ENCODE measurements around the gene SAC3D1.
A peak's percentile ranks its signal among the peaks of the same experiment; 100 is the strongest.
"Not testable (repeated sequence)": the region's sequence is repeated elsewhere in the genome, so short reads cannot be mapped to it uniquely, and the experiment has no call there.

Gene SAC3D1

DNA sequence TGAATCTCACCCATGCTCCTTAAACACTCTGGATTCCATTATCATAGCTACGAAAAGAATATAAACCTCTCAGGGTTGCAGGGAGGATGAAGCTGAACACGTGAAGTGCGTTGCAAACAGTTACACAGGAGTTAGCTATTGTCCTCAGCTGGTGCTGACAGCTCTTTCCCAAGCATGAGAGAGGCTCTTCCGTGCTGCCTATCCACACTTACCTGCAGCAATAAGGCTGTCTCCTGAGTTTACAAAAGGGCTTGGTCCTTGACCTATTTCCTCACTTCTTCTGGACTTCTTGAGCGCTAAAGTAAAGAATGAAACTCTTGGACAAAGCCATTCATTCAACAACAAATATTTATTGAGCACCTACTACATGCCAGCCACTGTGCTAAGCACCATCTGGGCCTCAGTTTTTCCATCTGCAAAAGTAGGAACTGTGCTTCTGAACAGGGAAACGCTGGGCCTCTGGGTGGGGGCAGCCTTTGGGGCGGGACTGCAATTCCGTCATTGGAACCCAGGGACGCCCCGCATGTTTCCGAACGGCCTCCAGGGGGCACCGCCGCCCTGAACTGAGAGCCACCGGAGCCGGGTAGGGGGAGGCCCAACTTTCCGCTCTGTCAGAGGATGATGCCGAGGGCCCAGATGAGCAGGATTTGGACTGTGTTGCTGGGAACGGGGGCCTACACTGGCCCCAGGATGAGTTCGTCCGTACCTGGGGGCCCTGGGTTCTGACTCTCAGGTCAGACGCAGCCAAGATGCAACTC lies 27.7 kb upstream of the SAC3D1 start:
- Mint-ChIP-seq H3K4me3 (peak overlapping the region; percentile 87 to 89), H3K4me1 (ENCODE audit: low read depth in 2 of 2) (peaks cover 19 to 23% of the 10 kb centered on the region in 2 donors), H3K9me3 (no peaks in the 10 kb centered on the region), H3K27ac (peak overlapping the region; percentile 94 to 95), H3K36me3 (ENCODE audit: insufficient read depth) (peaks cover 13% of the 10 kb centered on the region), H3K27me3 (no peaks in the 10 kb centered on the region)
- DNase-seq, result peak; percentile 87 to 90 (median 88)
- peak; percentile 84 for ATAC-seq (replicated peaks)

DNA sequence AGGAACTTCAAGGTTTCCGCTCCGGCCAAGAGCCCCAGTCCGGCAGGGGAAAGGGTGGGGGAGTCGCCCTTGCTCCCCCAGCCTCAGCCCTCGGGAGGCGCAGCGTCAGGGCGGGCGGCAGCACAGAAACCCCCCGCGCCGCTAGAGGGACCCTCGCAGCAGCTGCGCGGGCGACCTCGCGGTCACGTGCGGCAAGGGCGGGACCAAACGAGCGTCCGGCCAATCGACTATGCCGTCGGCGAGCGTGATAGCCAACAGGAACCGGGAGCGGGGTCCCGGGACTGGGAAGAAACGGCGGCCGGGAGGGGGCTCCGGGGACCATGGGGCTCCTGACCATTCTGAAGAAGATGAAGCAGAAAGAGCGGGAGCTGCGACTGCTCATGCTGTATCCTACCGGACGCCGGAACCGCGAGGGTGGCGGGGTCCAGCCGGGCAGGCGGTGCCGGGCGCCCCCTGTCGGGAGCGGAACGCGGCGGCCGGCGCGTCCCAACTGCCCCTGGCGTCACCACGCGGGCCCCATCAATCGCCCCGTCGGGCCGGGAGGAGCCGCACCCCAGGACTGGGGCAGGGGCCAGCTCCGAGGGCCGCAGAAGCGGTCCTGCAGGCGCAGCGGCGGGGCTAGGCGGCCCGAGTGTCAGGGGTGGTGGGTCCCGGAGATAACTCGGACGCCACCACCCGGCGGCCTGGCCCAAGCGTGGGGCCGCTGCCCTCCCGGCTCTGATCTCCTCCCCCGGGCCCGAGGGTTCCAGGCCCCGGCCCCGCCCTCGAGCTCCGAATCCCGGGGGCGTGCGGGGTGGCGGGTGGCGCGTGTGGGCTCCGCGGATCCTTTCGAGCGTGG lies 26.9 kb upstream of the SAC3D1 start, which contains the start of gene ARL2:
TSS of gene ARL2 (plus strand) at position 273 of the 838 bp plus-strand sequence. CDS start at position 321, 48 bp downstream.
- peak within 1 kb of the TSS; percentile 94 to 95 for H3K27ac Mint-ChIP-seq
- H3K36me3 Mint-ChIP-seq (ENCODE audit: insufficient read depth), result peaks cover 18% of the 10 kb centered on the region
- H3K9me3 Mint-ChIP-seq, result no peaks in the 10 kb centered on the region
- ATAC-seq (replicated peaks), result peak; percentile 76
- H3K4me3 Mint-ChIP-seq, result peak within 1 kb of the TSS; percentile 87 to 89
- H3K4me1 Mint-ChIP-seq (ENCODE audit: low read depth in 2 of 2), result peaks cover 19 to 23% of the 10 kb centered on the region in 2 donors
- H3K27me3 Mint-ChIP-seq, result no peaks in the 10 kb centered on the region
- DNase-seq, result peak; percentile 78 to 82 (median 80)

DNA sequence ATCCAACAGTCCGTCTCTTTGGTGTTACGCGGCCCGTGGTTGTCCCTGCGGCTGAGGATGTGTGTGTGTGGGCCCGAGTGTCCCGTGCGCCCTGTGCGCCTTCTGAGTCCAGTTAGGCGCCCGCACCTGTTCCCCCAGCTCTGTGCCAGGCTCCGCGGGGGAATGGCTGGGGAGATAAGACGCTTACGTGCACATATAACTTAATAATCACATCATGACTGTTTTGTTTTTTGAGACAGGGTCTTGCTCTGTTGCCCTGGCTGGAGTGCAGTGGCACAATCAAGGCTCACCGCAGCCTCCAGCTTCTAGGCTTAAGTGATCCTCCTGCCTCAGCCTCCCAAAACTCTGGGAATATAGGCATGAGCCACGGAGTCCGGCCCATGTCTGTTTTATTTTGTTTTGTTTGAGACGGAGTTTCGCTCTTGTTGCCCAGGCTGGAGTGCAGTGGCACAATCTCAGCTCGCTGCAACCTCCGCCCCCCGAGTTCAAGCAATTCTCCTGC lies 26.2 kb upstream of the SAC3D1 start:
- Mint-ChIP-seq H3K27ac (peak overlapping the region in 1 of 2 donors; percentile 74), H3K9me3 (no peaks in the 10 kb centered on the region), H3K27me3 (no peaks in the 10 kb centered on the region), H3K36me3 (ENCODE audit: insufficient read depth) (peaks cover 20% of the 10 kb centered on the region), H3K4me3 (peak overlapping the region; percentile 80 to 86), H3K4me1 (ENCODE audit: low read depth in 2 of 2) (peaks cover 19 to 23% of the 10 kb centered on the region in 2 donors)
- no peak for DNase-seq
- peak; percentile 0 for ATAC-seq (replicated peaks)

DNA sequence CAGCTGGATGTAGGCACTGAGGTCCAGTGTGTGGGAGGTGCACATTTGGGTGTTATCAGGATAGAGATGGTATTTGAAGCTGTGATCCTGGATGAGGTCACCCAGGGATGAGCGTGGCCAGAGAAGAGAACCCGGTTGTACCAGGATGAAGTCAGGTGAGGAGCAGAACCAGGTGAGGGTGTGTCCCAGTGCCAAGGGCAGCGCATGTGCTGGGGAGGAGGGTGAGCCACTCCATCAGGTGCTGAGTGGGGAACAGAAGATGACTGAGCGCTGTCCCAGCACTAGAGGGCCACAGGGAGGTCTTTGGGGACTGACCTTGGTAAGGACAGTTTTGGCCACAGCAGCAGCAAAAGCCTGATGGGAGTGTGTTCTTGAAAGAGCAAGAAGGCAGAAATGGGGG lies 24.3 kb upstream of the SAC3D1 start:
- H3K4me1 Mint-ChIP-seq (ENCODE audit: low read depth in 2 of 2), result peaks cover 19 to 23% of the 10 kb centered on the region in 2 donors
- H3K27me3 Mint-ChIP-seq, result no peaks in the 10 kb centered on the region
- H3K9me3 Mint-ChIP-seq, result no peaks in the 10 kb centered on the region
- peaks cover 23% of the 10 kb centered on the region for H3K36me3 Mint-ChIP-seq (ENCODE audit: insufficient read depth)
- no peak overlapping the region for H3K27ac Mint-ChIP-seq
- no peak for DNase-seq
- no peak for ATAC-seq (replicated peaks)
- H3K4me3 Mint-ChIP-seq, result no peak overlapping the region

DNA sequence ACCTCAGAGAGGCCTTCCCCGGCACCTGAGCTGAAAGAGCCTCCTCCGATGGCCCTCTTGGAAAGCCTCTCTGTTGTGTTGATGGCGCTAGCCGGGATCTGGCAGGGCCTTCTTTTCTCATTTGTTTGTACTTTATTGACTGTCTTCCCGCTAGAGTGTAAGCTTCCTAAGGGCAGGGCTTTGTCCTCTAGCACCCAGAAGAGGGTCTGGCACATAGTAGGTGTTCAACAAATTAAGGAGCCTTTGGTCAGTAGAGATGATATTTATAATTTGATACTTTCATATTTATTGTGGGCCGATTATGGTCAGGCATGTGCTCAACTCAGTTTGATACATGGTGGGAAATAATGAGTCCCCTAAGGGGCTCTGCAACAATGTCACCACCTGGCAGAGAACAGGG lies 23.1 kb upstream of the SAC3D1 start:
- H3K27me3 Mint-ChIP-seq, result no peaks in the 10 kb centered on the region
- H3K27ac Mint-ChIP-seq, result no peak overlapping the region
- ATAC-seq (replicated peaks), result no peak
- DNase-seq, result no peak
- H3K36me3 Mint-ChIP-seq (ENCODE audit: insufficient read depth), result peaks cover 29% of the 10 kb centered on the region
- no peaks in the 10 kb centered on the region for H3K9me3 Mint-ChIP-seq
- no peak overlapping the region for H3K4me3 Mint-ChIP-seq
- peaks cover 19 to 22% of the 10 kb centered on the region in 2 donors for H3K4me1 Mint-ChIP-seq (ENCODE audit: low read depth in 2 of 2)

DNA sequence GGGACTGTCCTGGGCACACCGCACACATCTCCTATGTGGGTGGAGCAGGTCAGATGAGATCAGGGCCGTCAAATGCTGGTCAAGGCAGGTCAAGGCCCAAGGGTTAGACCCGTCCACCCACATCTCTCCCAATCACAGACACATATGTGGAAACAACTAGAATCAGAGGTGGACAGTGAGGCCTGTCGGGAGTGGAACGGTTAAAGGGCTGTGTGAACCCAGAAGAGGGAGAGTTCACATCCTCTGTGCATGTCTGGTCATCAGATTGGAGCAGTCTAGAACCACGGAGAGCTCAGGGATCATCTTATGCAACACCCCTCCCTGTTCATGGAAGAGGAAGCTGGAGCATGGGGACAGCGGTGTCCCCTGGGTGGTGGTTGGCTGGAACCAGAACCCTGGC lies 21.2 kb upstream of the SAC3D1 start:
- Mint-ChIP-seq H3K27me3 (no peaks in the 10 kb centered on the region), H3K4me3 (no peak overlapping the region), H3K27ac (no peak overlapping the region), H3K9me3 (no peaks in the 10 kb centered on the region), H3K36me3 (ENCODE audit: insufficient read depth) (peaks cover 20% of the 10 kb centered on the region), H3K4me1 (ENCODE audit: low read depth in 2 of 2) (peaks cover 10 to 15% of the 10 kb centered on the region in 2 donors)
- no peak for ATAC-seq (replicated peaks)
- DNase-seq, result no peak

DNA sequence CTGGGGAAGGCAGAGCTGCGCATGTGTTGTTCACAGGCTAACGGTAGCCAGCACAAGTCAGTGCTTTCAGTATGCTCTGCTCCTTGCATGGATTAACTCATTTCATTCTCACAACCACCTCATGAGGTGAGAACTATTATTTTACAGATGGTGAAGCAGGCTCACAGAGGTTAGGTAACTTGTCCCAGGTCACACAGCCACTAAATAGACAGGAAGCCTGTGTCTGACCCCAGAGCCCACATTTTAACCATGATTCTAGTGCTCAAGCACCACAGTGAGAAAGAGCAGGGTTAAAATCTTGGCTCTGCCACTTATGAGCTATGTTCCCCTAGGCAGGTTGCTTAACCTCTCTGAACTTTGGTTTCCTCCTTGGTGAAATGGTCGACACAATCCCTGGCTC lies 20.0 kb upstream of the SAC3D1 start:
- no peak overlapping the region for H3K4me3 Mint-ChIP-seq
- peaks cover 6 to 10% of the 10 kb centered on the region in 2 donors for H3K4me1 Mint-ChIP-seq (ENCODE audit: low read depth in 2 of 2)
- peak overlapping the region in 1 of 2 donors; percentile 41 for H3K27ac Mint-ChIP-seq
- DNase-seq (no peak), ATAC-seq (replicated peaks) (no peak)
- no peaks in the 10 kb centered on the region for H3K9me3 Mint-ChIP-seq
- H3K27me3 Mint-ChIP-seq, result no peaks in the 10 kb centered on the region
- H3K36me3 Mint-ChIP-seq (ENCODE audit: insufficient read depth), result peaks cover 18% of the 10 kb centered on the region

DNA sequence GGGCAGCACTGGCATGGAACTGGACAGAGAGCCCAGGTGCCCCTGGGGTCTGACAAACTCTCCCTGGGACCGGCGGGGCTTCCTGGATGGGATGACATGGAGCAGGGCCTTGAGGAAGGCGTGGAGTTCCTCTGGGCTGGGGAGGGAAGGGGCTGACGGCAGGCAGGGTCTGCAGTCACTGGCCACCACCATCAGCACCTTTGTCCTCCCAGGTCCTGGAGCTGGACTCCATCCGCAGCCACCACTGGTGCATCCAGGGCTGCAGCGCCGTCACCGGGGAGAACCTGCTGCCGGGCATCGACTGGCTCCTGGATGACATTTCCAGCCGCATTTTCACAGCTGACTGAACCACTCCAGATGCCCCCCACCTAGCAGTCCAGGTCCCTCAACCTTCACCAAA lies 19.5 kb upstream of the SAC3D1 start:
- Mint-ChIP-seq H3K4me3 (no peak overlapping the region), H3K27me3 (no peaks in the 10 kb centered on the region), H3K4me1 (ENCODE audit: low read depth in 2 of 2) (peaks cover 3 to 7% of the 10 kb centered on the region in 2 donors), H3K36me3 (ENCODE audit: insufficient read depth) (peaks cover 16% of the 10 kb centered on the region), H3K9me3 (no peaks in the 10 kb centered on the region), H3K27ac (peak overlapping the region in 1 of 2 donors; percentile 41)
- DNase-seq (no peak), ATAC-seq (replicated peaks) (no peak)

DNA sequence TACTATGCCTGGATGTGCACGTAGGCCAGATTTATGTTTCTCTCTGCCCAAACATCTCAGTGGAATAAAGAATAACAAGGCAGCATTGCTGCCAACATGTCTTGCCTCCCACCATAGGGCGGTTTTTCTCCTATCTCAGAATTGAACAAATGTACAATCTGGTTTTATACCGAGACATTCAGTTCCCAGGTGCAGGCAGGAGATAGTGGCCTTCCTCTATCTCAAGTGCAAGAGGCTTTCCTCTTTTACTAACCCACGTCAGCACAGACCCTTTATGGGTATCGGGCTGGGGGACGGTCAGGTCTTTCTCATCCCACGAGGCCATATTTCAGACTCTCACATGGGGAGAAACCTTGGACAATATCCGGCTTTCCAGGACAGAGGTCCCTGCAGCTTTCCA lies 17.5 kb upstream of the SAC3D1 start:
- not testable (repeated sequence) for H3K27ac Mint-ChIP-seq; ATAC-seq (replicated peaks); DNase-seq; H3K4me3 Mint-ChIP-seq; H3K9me3 Mint-ChIP-seq; H3K27me3 Mint-ChIP-seq
- H3K4me1 Mint-ChIP-seq (ENCODE audit: low read depth in 2 of 2), result peaks cover 10 to 15% of the 10 kb centered on the region in 2 donors
- H3K36me3 Mint-ChIP-seq (ENCODE audit: insufficient read depth), result peaks cover 26% of the 10 kb centered on the region

DNA sequence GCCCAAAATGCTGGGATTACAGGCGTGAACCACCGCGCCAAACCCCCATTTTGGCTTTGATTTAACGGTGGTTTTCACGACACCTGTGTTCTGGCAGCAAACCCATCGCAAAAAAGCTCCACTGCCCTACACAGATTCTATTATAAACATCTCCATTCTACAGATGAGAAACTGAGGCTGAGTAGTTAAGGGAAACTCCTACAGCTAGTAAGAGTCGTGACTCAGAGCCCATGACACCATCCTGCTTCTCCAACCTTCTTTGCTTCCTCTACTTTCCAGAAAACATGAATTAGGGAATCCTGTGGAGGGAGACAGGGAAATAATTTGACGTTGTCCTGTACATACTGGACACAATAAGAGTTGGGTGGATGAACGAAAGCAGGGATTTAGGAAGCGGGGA lies 14.2 kb upstream of the SAC3D1 start:
- peaks cover 10 to 15% of the 10 kb centered on the region in 2 donors for H3K4me1 Mint-ChIP-seq (ENCODE audit: low read depth in 2 of 2)
- peaks cover 15% of the 10 kb centered on the region for H3K36me3 Mint-ChIP-seq (ENCODE audit: insufficient read depth)
- DNase-seq (no peak), ATAC-seq (replicated peaks) (no peak)
- H3K4me3 Mint-ChIP-seq, result peak overlapping the region; percentile 74 to 76
- H3K27ac Mint-ChIP-seq, result no peak overlapping the region
- no peaks in the 10 kb centered on the region for H3K9me3 Mint-ChIP-seq
- no peaks in the 10 kb centered on the region for H3K27me3 Mint-ChIP-seq

DNA sequence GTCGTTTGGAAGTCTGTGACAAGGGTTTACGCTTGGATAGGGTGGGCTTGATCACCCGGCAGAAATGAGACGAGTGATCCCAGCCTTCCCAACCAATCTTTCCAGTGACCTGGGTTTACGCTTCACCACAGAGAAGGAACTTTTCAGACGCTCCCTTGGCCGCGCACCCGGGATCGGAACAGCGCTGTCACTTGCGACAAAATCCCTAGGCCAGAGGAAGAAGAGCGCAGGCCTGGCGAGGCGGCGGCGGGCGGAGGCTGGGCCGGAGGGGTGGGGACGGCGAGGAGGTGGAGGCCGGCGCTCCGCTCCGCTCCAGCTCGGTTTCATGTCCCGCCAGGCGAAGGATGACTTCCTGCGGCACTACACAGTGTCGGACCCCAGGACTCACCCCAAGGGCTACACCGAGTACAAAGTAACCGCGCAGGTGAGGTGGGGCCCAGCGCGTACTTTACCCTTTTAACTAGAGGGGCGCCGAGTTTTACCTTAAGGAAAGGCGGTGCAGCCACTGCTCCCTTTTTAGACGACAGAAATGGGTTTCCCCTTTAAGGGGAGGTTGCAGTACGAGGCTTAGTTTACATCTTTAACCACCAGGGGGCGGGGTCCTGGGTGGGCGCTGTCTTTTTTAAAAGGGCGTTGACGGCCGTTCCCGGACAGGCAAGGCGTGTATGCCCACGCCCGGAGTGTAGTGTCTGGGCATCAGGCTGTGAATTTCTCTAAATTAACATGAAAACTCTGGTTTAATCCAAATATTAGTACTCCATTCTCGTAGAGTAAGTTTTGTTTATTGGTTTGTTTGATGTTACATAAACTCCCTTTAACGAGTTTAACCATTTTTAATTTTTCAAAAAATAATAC lies 13.6 kb upstream of the SAC3D1 start, which contains the start of gene SNX15:
TSS of gene SNX15 (plus strand) at position 227 of the 855 bp plus-strand sequence. CDS start at position 326, 99 bp downstream.
- H3K4me1 Mint-ChIP-seq (ENCODE audit: low read depth in 2 of 2), result peaks cover 10 to 15% of the 10 kb centered on the region in 2 donors
- H3K27me3 Mint-ChIP-seq, result no peaks in the 10 kb centered on the region
- ATAC-seq (replicated peaks), result peak; percentile 93
- DNase-seq, result peak; percentile 87 to 92 (median 90)
- H3K9me3 Mint-ChIP-seq, result no peaks in the 10 kb centered on the region
- H3K27ac Mint-ChIP-seq, result peak within 1 kb of the TSS in 1 of 2 donors; percentile 76
- H3K4me3 Mint-ChIP-seq, result peak within 1 kb of the TSS; percentile 74 to 76
- peaks cover 14% of the 10 kb centered on the region for H3K36me3 Mint-ChIP-seq (ENCODE audit: insufficient read depth)

DNA sequence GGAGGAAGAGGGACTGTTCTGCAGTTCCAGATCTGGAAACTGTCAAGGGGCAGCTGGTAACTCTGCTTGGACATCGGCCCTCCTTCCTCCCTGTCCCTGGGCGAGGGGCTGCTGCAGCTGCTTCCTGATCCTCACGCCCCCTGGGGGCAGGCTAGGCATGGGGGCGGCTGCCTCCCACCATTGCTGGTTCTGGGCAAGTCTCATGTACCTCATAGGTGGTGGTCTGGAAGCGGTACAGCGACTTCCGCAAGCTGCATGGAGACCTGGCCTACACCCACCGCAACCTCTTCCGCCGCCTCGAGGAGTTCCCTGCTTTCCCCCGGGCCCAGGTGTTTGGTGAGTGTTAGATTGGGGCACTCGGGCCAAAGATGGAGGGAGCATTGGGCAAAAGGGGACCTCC lies 8.8 kb upstream of the SAC3D1 start:
- Mint-ChIP-seq H3K4me3 (no peak overlapping the region), H3K9me3 (no peaks in the 10 kb centered on the region), H3K36me3 (ENCODE audit: insufficient read depth) (peaks cover 15% of the 10 kb centered on the region), H3K27ac (no peak overlapping the region), H3K27me3 (no peaks in the 10 kb centered on the region), H3K4me1 (ENCODE audit: low read depth in 2 of 2) (peaks cover 6 to 10% of the 10 kb centered on the region in 2 donors)
- ATAC-seq (replicated peaks), result no peak
- DNase-seq, result no peak

DNA sequence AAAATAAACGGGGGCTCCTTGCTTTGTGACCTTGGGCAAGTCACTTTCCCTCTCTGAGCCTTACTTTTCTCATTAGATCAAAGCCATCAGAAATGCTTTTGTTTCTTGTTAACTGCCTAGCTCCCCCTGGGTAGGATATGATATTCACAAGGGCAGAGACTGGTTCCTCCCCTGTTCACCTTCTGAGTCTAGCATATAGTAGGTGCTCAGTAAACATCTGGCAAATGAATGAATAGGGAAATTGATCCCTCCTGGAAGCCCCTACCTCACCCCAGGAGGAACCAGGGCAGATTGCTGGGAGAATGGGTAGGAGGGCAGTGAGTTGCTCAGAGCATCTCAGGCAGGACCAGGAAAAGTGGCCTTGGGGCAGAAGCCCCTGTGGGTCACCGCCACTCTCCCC lies 6.6 kb upstream of the SAC3D1 start:
- Mint-ChIP-seq H3K27ac (no peak overlapping the region), H3K9me3 (no peaks in the 10 kb centered on the region), H3K36me3 (ENCODE audit: insufficient read depth) (peaks cover 12% of the 10 kb centered on the region), H3K27me3 (no peaks in the 10 kb centered on the region), H3K4me3 (no peak overlapping the region), H3K4me1 (ENCODE audit: low read depth in 2 of 2) (no peaks in the 10 kb centered on the region)
- ATAC-seq (replicated peaks) (no peak), DNase-seq (no peak)
